GM03348 (cell line): Measurements from ENCODE around the gene DCT.

Source experiments
- DNase-seq: peaks from one replicate; pipeline ENCODE4 v3.0.0; 2012; ENCODE audit warnings: low spot score

DCT gene

GRCh38 chr13:94395860-94396259 is 83.6 kb downstream of the DCT start:
- no peak for DNase-seq

DNA sequence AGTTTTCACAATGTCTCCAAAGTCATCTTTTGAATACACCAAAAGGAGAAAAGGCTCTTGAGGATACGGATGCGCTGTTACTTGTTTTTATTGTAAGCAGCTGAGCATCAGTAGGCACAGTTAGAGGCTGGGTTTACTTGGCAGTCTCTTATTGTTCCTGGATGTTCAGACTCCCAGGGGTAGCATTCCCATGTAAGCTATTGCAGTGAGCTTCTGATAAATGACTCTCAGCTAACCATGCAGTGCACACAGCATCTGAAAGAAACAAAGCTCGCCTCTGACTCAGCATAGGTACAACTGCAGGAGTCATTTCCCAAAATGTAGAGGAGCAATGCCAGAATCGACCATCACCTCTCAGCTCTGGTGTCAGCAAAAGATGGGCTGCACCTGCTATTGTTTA is 84.8 kb downstream of the DCT start:
- DNase-seq, result no peak

GRCh38 chr13:94390881-94391280 is 88.6 kb downstream of the DCT start:
- DNase-seq, result peak; percentile 44

GRCh38 chr13:94389604-94390351 is 89.7 kb downstream of the DCT start:
- no peak for DNase-seq

DNA sequence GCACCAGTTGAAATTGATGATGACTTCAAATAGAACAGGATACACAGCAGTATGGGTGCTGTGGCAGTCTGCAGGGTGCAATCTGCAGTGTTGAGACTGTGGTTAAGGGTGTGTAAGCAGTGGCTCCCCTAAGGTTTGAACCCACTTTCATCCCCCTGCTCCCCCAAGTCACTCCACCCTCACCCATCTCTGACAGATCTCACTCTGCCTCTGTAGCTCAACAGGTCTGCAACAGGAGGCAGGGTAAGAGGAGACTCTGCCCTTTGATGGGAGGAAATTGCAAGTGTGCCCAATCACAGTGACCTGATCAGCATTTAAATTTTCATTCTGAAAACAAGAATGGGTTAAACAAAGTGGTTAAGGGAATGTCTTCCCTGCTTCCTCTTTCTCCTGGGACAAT is 92.4 kb downstream of the DCT start:
- DNase-seq, result no peak
